H9 (cell line): ENCODE measurements around the gene ZNF70. TPM values are rescaled to one million over a fixed set of nuclear protein-coding genes. Genes with fewer than 3 reads are reported as not detected.

Experiments
- DNase-seq: peaks from one replicate; pipeline ENCODE4 v3.0.0-alpha.2; 2017
- H2AFZ ChIP-seq: one replicate; pipeline ENCODE4 v1.6.1; 2013; ENCODE audit warnings: mild to moderate bottlenecking, low read length, control low read depth, moderate library complexity
- H2AK5ac ChIP-seq: 2 replicates; pipeline ENCODE4 v1.6.1; 2013; ENCODE audit warnings: low read length, control low read depth, mixed read lengths; ENCODE audit not compliant: insufficient read length
- H2BK120ac ChIP-seq: one replicate; pipeline ENCODE4 v1.6.1; 2013; ENCODE audit warnings: low read depth, mild to moderate bottlenecking, low read length, control low read depth, inconsistent platforms; ENCODE audit not compliant: poor library complexity, severe bottlenecking
- H2BK12ac ChIP-seq: 2 replicates; pipeline ENCODE4 v1.6.1; 2013; ENCODE audit warnings: low read length, control low read depth, mixed read lengths, low read depth; ENCODE audit not compliant: insufficient read length
- H2BK15ac ChIP-seq: 2 replicates; pipeline ENCODE4 v1.6.1; 2013; ENCODE audit warnings: low read depth, low read length, control low read depth
- H2BK20ac ChIP-seq: one replicate; pipeline ENCODE4 v1.6.1; 2013; ENCODE audit warnings: low read depth, mild to moderate bottlenecking, low read length, control low read depth, inconsistent platforms; ENCODE audit not compliant: poor library complexity, severe bottlenecking
- H2BK5ac ChIP-seq: 2 replicates; pipeline ENCODE4 v1.6.1; 2013; ENCODE audit warnings: low read length, control low read depth, mixed read lengths; ENCODE audit not compliant: insufficient read length
- H3K14ac ChIP-seq: 2 replicates; pipeline ENCODE4 v1.6.1; 2013; ENCODE audit warnings: low read length, control low read depth; ENCODE audit not compliant: insufficient read depth
- H3K18ac ChIP-seq: 2 replicates; pipeline ENCODE4 v1.6.1; 2013; ENCODE audit warnings: low read depth, mild to moderate bottlenecking, mixed read lengths, low read length, control low read depth; ENCODE audit not compliant: insufficient read length
- H3K23ac ChIP-seq: 2 replicates; pipeline ENCODE4 v1.6.1; 2013; ENCODE audit warnings: low read length, control low read depth, mixed read lengths, low read depth; ENCODE audit not compliant: insufficient read length
- H3K23me2 ChIP-seq: 2 replicates; pipeline ENCODE4 v1.6.1; 2013; ENCODE audit warnings: low read depth, mild to moderate bottlenecking, mixed read lengths, low read length, control low read depth; ENCODE audit not compliant: insufficient read length, poor library complexity, severe bottlenecking
- H3K27ac ChIP-seq: 2 replicates; pipeline ENCODE4 v1.5.1; 2013; ENCODE audit warnings: low read length, control low read depth, mixed read lengths, low read depth; ENCODE audit not compliant: insufficient read length
- H3K27me3 ChIP-seq: 2 replicates; pipeline ENCODE4 v1.6.1; 2013; ENCODE audit warnings: low read length, control low read depth, inconsistent platforms; ENCODE audit not compliant: insufficient read depth
- H3K4ac ChIP-seq: 2 replicates; pipeline ENCODE4 v1.6.1; 2013; ENCODE audit warnings: low read depth, mild to moderate bottlenecking, control low read depth, inconsistent platforms, low read length, moderate library complexity
- H3K4me1 ChIP-seq: 2 replicates; pipeline ENCODE4 v1.6.1; 2013; ENCODE audit warnings: low read length, control low read depth, inconsistent platforms; ENCODE audit not compliant: insufficient read depth
- H3K4me2 ChIP-seq: 2 replicates; pipeline ENCODE4 v1.6.1; 2013; ENCODE audit warnings: low read length, control low read depth, mixed read lengths; ENCODE audit not compliant: insufficient read length, insufficient read depth
- H3K56ac ChIP-seq: 2 replicates; pipeline ENCODE4 v1.6.1; 2013; ENCODE audit warnings: low read depth, mild to moderate bottlenecking, mixed read lengths, low read length, control low read depth; ENCODE audit not compliant: insufficient read length
- H3K79me1 ChIP-seq: 2 replicates; pipeline ENCODE4 v1.6.1; 2013; ENCODE audit warnings: low read depth, mild to moderate bottlenecking, moderate library complexity, low read length, control low read depth, inconsistent platforms; ENCODE audit not compliant: insufficient read depth, poor library complexity, severe bottlenecking
- H3K79me2 ChIP-seq: 2 replicates; pipeline ENCODE4 v1.6.1; 2013; ENCODE audit warnings: low read length, control low read depth, inconsistent platforms; ENCODE audit not compliant: insufficient read depth
- H3K9ac ChIP-seq: 2 replicates; pipeline ENCODE4 v1.6.1; 2013; ENCODE audit warnings: low read length, control low read depth, mixed read lengths; ENCODE audit not compliant: insufficient read length; ENCODE audit errors: extremely low read depth
- H3K9me3 ChIP-seq: one replicate; pipeline ENCODE4 v1.6.1; 2013; ENCODE audit warnings: low read depth, low read length, inconsistent platforms; ENCODE audit not compliant: control insufficient read depth
- H3T11ph ChIP-seq: one replicate; pipeline ENCODE4 v1.6.1; 2013; ENCODE audit warnings: mild to moderate bottlenecking, low read length, control low read depth, inconsistent platforms
- H4K20me1 ChIP-seq: one replicate; pipeline ENCODE4 v1.6.1; 2013; ENCODE audit not compliant: control insufficient read depth, insufficient read length, insufficient read depth
- H4K5ac ChIP-seq: 2 replicates; pipeline ENCODE4 v1.6.1; 2013; ENCODE audit warnings: low read depth, mild to moderate bottlenecking, mixed read lengths, low read length, control low read depth; ENCODE audit not compliant: insufficient read length
- H4K8ac ChIP-seq: replicated peaks from 2 replicates; pipeline ENCODE4 v1.6.1; 2013; ENCODE audit warnings: low read length, control low read depth, mixed read lengths, low read depth; ENCODE audit not compliant: insufficient read length
- H4K91ac ChIP-seq: 2 replicates; pipeline ENCODE4 v1.6.1; 2013; ENCODE audit warnings: low read depth, mild to moderate bottlenecking, moderate library complexity, mixed read lengths, low read length, control low read depth; ENCODE audit not compliant: insufficient read length
- H3K27ac Mint-ChIP-seq, 3 experiments: 2 replicates in 2 of 3; 3 replicates in 1 of 3; pipeline ENCODE4 v1.8.0; 2020 to 2021; ENCODE audit warnings: mixed read lengths in 3 of 3, mild to moderate bottlenecking in 1 of 3, moderate library complexity in 1 of 3
- H3K27me3 Mint-ChIP-seq: 2 replicates; pipeline ENCODE4 v1.8.0; 2021; ENCODE audit warnings: low read depth, mild to moderate bottlenecking, moderate library complexity, mixed read lengths
- H3K36me3 Mint-ChIP-seq, 3 experiments: 2 replicates in 2 of 3; 3 replicates in 1 of 3; pipeline ENCODE4 v1.8.0; 2020 to 2021; ENCODE audit warnings: low read depth in 3 of 3, mixed read lengths in 3 of 3; ENCODE audit not compliant: insufficient read depth in 1 of 3
- H3K4me1 Mint-ChIP-seq, 2 experiments: 2 replicates each; pipeline ENCODE4 v1.8.0; 2020; ENCODE audit warnings: mixed read lengths in 2 of 2
- H3K4me3 Mint-ChIP-seq, 2 experiments: 2 replicates in 1 of 2; 3 replicates in 1 of 2; pipeline ENCODE4 v1.8.0; 2020 to 2021; ENCODE audit warnings: mild to moderate bottlenecking in 2 of 2, mixed read lengths in 2 of 2, moderate library complexity in 1 of 2
- H3K9me3 Mint-ChIP-seq, 2 experiments: 2 replicates in 1 of 2; 3 replicates in 1 of 2; pipeline ENCODE4 v1.8.0; 2020; ENCODE audit warnings: mild to moderate bottlenecking in 2 of 2, mixed read lengths in 2 of 2, moderate library complexity in 1 of 2
- WGBS: extraction: QIAGEN DNeasy Blood & Tissue Kit; methylation state at CpG from one replicate; pipeline ENCODE4 v1.1.7; 2013; ENCODE audit warnings: missing lambda C conversion rate, low lambda C conversion rate, mixed read lengths; ENCODE audit not compliant: insufficient read length; ENCODE audit errors: extremely low coverage; 5-methylcytosine and 5-hydroxymethylcytosine counted together
- total RNA-seq: library from RNA; stranded (reverse); gene quantifications from 2 replicates; pipeline ENCODE4 v1.2.1, GENCODE V29; 2021
- TF ChIP-seq, protein P1 (sequence below): fragments of 200-600 bp; sonication (generic); conservative IDR thresholded peaks from 3 replicates; pipeline ENCODE4 v1.8.0; 2021; ENCODE audit warnings: antibody characterized with exemption, mild to moderate bottlenecking

The ZNF70 gene
- total RNA-seq, 1 experiment from 2014 or later: 3.5 TPM

DNA sequence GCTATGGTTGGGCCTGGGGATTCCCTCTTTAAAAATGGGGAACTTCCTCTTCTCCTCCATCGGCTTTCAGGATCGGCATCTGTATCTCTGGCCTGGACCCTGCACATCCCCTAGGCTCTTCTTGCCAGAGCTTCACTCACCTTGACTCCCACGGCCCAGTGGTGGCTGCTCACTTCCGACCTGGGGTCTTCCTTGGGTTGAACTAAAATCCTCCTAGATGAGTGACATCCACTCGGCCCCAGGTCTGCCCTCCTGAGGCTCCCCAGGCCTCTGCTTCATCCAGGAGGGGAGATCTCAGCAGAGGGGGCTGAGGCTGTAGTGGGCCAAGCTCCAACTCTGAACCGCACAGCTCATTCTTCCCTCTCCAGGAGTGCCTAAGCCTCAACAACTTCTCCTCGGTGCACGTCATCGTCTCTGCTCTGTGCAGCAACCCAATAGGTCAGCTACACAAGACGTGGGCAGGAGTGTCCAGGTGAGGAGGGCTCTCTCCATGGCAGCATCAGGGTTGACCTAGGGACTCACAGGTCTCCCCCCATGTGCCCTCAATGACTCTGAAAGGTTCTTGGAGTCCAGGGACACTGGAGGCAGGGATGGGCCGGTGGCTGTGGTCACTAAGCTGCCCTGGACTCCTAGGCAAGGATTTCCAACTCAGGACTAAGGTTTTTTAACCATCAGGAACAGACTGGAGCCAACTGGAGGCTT is 56.8 kb downstream of the ZNF70 start:
- Histone ChIP-seq H3K9ac (no peak overlapping the region), H3K79me1 (no peaks in the 10 kb centered on the region), H2BK120ac (no peak overlapping the region), H3K4ac (no peak overlapping the region), H4K8ac (no peak overlapping the region), H2AFZ (no peak overlapping the region), H2BK15ac (no peak overlapping the region), H3K23ac (no peak overlapping the region), H2AK5ac (no peak overlapping the region), H3K14ac (no peak overlapping the region), H2BK12ac (no peak overlapping the region), H2BK20ac (no peak overlapping the region), H3K27me3 (no peaks in the 10 kb centered on the region), H4K5ac (no peak overlapping the region), H3K4me1 (no peaks in the 10 kb centered on the region), H3T11ph (no peak overlapping the region), H4K91ac (no peak overlapping the region), H3K4me2 (no peak overlapping the region), H4K20me1 (no peaks in the 10 kb centered on the region), H3K18ac (no peak overlapping the region), H3K79me2 (no peaks in the 10 kb centered on the region), H3K56ac (no peak overlapping the region), H2BK5ac (no peak overlapping the region), H3K9me3 (no peaks in the 10 kb centered on the region), H3K23me2 (no peaks in the 10 kb centered on the region), H3K27ac (no peak overlapping the region)
- H3K4me3 Mint-ChIP-seq: no peak overlapping the region; a peak in 1 of 5 replicates
- TF ChIP-seq, protein P1, sequence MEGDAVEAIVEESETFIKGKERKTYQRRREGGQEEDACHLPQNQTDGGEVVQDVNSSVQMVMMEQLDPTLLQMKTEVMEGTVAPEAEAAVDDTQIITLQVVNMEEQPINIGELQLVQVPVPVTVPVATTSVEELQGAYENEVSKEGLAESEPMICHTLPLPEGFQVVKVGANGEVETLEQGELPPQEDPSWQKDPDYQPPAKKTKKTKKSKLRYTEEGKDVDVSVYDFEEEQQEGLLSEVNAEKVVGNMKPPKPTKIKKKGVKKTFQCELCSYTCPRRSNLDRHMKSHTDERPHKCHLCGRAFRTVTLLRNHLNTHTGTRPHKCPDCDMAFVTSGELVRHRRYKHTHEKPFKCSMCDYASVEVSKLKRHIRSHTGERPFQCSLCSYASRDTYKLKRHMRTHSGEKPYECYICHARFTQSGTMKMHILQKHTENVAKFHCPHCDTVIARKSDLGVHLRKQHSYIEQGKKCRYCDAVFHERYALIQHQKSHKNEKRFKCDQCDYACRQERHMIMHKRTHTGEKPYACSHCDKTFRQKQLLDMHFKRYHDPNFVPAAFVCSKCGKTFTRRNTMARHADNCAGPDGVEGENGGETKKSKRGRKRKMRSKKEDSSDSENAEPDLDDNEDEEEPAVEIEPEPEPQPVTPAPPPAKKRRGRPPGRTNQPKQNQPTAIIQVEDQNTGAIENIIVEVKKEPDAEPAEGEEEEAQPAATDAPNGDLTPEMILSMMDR: no peak
- H3K4me1 Mint-ChIP-seq: no peaks in the 10 kb centered on the region
- no peak for DNase-seq
- no peaks in the 10 kb centered on the region for H3K9me3 Mint-ChIP-seq
- no peak overlapping the region; a peak in 1 of 7 replicates for H3K27ac Mint-ChIP-seq
- peaks cover 21 to 44% (median 34%) of the 10 kb centered on the region in 3 experiments for H3K36me3 Mint-ChIP-seq
- WGBS: no CpG with 5 or more reads among the region's 11 CpGs
- H3K27me3 Mint-ChIP-seq: no peaks in the 10 kb centered on the region
